ENCODE measurements around the gene TBC1D1.

Gene TBC1D1

DNA sequence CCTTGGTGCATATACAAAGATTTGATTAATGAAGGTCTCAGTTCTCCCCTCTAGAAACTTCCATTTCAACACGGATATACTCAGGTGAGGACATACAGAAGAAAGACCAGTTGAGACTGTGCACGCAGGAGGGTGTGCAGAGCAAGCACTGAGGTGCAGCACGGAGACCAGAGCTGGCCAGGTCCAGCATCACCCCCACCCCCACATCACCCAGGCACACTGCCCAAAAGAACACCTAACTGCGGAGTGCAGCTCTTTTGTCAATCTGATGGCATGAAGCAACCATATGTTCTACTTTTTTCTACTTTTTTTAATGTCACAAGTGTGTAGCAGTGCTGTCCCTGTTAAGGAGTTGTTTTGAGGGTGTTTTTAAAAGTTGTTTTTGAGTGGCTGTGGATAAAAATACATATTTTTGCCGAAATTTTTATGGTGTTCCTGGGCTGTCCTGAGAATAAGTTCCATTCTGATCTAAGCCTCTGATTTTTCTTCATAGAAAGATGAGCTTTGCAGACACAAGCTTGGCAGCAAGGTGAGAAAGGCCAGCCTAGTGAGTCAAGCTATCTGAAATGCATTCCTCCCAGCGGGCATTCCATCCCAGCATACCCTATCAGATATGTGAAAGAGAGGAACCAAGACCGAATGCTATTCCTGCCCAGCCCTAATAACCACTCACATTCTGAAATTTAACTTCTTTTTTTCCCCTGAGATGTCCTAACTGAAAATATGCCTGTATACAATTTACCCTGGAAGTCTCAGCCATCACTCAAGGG, 243.0 kb downstream of the TBC1D1 start:
- ChIA-PET CTCF (interaction anchor here (1.4 kb wide), 1 partner anchor 10 kb away, joined by 3 read pairs; no protein-coding TSS in a partner anchor), POLR2A (no interaction called here)

DNA sequence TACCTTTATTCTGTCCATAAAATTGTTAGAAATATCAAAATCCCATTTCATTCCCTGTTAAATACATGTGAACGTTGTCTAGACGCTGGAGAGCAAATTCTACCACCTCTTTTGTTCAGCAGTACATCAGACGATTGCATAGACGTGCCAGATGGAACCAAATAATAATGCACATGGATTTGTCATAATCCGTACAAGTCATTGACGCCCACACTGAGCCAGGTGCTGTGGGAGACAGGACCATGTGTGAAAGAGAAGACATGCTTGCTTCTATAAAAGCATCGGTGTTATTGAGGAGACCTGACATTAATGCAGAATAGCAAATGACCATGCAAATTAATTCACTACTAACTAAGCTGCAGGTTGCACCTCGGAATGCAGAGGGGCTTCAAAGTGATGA, 244.3 kb downstream of the TBC1D1 start:
- TF ChIP-seq, protein P1, sequence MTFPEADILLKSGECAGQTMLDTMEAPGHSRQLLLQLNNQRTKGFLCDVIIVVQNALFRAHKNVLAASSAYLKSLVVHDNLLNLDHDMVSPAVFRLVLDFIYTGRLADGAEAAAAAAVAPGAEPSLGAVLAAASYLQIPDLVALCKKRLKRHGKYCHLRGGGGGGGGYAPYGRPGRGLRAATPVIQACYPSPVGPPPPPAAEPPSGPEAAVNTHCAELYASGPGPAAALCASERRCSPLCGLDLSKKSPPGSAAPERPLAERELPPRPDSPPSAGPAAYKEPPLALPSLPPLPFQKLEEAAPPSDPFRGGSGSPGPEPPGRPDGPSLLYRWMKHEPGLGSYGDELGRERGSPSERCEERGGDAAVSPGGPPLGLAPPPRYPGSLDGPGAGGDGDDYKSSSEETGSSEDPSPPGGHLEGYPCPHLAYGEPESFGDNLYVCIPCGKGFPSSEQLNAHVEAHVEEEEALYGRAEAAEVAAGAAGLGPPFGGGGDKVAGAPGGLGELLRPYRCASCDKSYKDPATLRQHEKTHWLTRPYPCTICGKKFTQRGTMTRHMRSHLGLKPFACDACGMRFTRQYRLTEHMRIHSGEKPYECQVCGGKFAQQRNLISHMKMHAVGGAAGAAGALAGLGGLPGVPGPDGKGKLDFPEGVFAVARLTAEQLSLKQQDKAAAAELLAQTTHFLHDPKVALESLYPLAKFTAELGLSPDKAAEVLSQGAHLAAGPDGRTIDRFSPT (tag by site-specific recombination; IDR thresholded peaks at IDR 0.05) = no peak
- TF ChIP-seq SCRT2 (tag by site-specific recombination; IDR thresholded peaks at IDR 0.05) (no peak), ZFP37 (tag by site-specific recombination; IDR thresholded peaks at IDR 0.05) (no peak), ZBTB20 (tag by site-specific recombination; IDR thresholded peaks at IDR 0.05) (no peak), ZNF571 (tag by site-specific recombination; IDR thresholded peaks at IDR 0.05) (no peak), ZNF10 (tag by site-specific recombination; IDR thresholded peaks at IDR 0.05) (no peak), ZSCAN16 (tag by site-specific recombination; IDR thresholded peaks at IDR 0.05) (no peak), ZNF140 (tag by site-specific recombination; IDR thresholded peaks at IDR 0.05) (no peak), ZNF24 (tag by site-specific recombination; IDR thresholded peaks at IDR 0.05) (no peak), KLF10 (tag by site-specific recombination; IDR thresholded peaks at IDR 0.05) (no peak), ZNF654 (tag by site-specific recombination; IDR thresholded peaks at IDR 0.05; ENCODE audit: low read depth) (no peak), ZNF521 (tag by site-specific recombination; IDR thresholded peaks at IDR 0.05) (no peak), ZNF202 (tag by site-specific recombination; IDR thresholded peaks at IDR 0.05; ENCODE audit: borderline replicate concordance) (no peak)
- TF ChIP-seq, protein P2, sequence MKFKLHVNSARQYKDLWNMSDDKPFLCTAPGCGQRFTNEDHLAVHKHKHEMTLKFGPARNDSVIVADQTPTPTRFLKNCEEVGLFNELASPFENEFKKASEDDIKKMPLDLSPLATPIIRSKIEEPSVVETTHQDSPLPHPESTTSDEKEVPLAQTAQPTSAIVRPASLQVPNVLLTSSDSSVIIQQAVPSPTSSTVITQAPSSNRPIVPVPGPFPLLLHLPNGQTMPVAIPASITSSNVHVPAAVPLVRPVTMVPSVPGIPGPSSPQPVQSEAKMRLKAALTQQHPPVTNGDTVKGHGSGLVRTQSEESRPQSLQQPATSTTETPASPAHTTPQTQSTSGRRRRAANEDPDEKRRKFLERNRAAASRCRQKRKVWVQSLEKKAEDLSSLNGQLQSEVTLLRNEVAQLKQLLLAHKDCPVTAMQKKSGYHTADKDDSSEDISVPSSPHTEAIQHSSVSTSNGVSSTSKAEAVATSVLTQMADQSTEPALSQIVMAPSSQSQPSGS (tag by site-specific recombination; IDR thresholded peaks at IDR 0.05; ENCODE audit: low read depth) = no peak
- TF ChIP-seq, protein P3, sequence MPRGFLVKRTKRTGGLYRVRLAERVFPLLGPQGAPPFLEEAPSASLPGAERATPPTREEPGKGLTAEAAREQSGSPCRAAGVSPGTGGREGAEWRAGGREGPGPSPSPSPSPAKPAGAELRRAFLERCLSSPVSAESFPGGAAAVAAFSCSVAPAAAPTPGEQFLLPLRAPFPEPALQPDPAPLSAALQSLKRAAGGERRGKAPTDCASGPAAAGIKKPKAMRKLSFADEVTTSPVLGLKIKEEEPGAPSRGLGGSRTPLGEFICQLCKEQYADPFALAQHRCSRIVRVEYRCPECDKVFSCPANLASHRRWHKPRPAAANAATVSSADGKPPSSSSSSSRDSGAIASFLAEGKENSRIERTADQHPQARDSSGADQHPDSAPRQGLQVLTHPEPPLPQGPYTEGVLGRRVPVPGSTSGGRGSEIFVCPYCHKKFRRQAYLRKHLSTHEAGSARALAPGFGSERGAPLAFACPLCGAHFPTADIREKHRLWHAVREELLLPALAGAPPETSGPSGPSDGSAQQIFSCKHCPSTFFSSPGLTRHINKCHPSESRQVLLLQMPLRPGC (tag by site-specific recombination; IDR thresholded peaks at IDR 0.05) = no peak
- Histone ChIP-seq H3K4me3 (ENCODE audit: low read depth, low read length) (no peak overlapping the region), H3K4me1 (ENCODE audit: control insufficient read depth, insufficient read depth, low read length) (no peaks in the 10 kb centered on the region), H3K36me3 (ENCODE audit: control insufficient read depth in 2 of 2, insufficient read depth in 1 of 2, low read length in 2 of 2) (peaks cover 0 to 65% of the 10 kb centered on the region in 2 experiments; a peak in 1 of 3 replicates), H3K9me3 (ENCODE audit: control insufficient read depth, insufficient read depth, low read depth, low read length) (no peaks in the 10 kb centered on the region), H3K27ac (ENCODE audit: extremely low read depth, low read depth, low read length) (no peak overlapping the region)
- POLR2A ChIA-PET = no interaction called here
- CTCF ChIA-PET = no interaction called here

More for the DNA sequence above, 243.0 kb downstream of the TBC1D1 start:
- no peaks in the 10 kb centered on the region for H3K9me3 ChIP-seq (ENCODE audit: control insufficient read depth, insufficient read depth, low read depth, low read length)
- H3K36me3 ChIP-seq (ENCODE audit: control insufficient read depth in 2 of 2, insufficient read depth in 1 of 2, low read length in 2 of 2) = peaks cover 0 to 54% of the 10 kb centered on the region in 2 experiments; a peak in 1 of 3 replicates
- H3K4me3 ChIP-seq (ENCODE audit: low read depth, low read length) = no peak overlapping the region
- no peaks in the 10 kb centered on the region for H3K4me1 ChIP-seq (ENCODE audit: control insufficient read depth, insufficient read depth, low read length)
- H3K27ac ChIP-seq (ENCODE audit: extremely low read depth, low read depth, low read length) = no peak overlapping the region
- TF ChIP-seq ZNF664 (tag by site-specific recombination; IDR thresholded peaks at IDR 0.05) (no peak), ZNF366 (tag by site-specific recombination; conservative IDR thresholded peaks at IDR 0.05) (no peak), GLIS2 (tag by site-specific recombination; IDR thresholded peaks at IDR 0.05) (no peak), ZNF112 (tag by site-specific recombination; IDR thresholded peaks at IDR 0.05) (no peak), ZNF76 (tag by site-specific recombination; IDR thresholded peaks at IDR 0.05; ENCODE audit: borderline replicate concordance, low read depth) (no peak), KLF1 (tag by site-specific recombination; IDR thresholded peaks at IDR 0.05) (no peak), ZNF571 (tag by site-specific recombination; IDR thresholded peaks at IDR 0.05) (no peak)
- TF ChIP-seq, protein P4, sequence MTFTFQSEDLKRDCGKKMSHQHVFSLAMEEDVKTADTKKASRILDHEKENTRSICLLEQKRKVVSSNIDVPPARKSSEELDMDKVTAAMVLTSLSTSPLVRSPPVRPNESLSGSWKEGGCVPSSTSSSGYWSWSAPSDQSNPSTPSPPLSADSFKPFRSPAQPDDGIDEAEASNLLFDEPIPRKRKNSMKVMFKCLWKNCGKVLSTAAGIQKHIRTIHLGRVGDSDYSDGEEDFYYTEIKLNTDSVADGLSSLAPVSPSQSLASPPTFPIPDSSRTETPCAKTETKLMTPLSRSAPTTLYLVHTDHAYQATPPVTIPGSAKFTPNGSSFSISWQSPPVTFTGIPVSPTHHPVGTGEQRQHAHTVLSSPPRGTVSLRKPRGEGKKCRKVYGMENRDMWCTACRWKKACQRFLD (tag by site-specific recombination; IDR thresholded peaks at IDR 0.05) = no peak
